GM12874 (cell line): ENCODE results near the gene CAMK2A.

ENCODE experiments used
- CTCF ChIP-seq: IDR thresholded peaks from 2 replicates; pipeline ENCODE4 v1.5.1; 2011; ENCODE audit warnings: low read depth, mild to moderate bottlenecking, control low read depth, low read length, moderate library complexity; ENCODE audit not compliant: insufficient read depth

Gene CAMK2A

GRCh38 chr5:150241298-150242160 lies 48.0 kb downstream of the CAMK2A start:
- no peak for TF ChIP-seq CTCF

- TF ChIP-seq CTCF, result no peak
These were observed 49.8 kb downstream of the CAMK2A start for GRCh38 chr5:150239794-150240122.

GRCh38 chr5:150239099-150239793 lies 50.3 kb downstream of the CAMK2A start:
- no peak for TF ChIP-seq CTCF

GRCh38 chr5:150238646-150239045 lies 50.9 kb downstream of the CAMK2A start:
- TF ChIP-seq CTCF, result no peak

- TF ChIP-seq CTCF, result no peak
These were observed 52.4 kb downstream of the CAMK2A start for GRCh38 chr5:150236981-150237754.

DNA sequence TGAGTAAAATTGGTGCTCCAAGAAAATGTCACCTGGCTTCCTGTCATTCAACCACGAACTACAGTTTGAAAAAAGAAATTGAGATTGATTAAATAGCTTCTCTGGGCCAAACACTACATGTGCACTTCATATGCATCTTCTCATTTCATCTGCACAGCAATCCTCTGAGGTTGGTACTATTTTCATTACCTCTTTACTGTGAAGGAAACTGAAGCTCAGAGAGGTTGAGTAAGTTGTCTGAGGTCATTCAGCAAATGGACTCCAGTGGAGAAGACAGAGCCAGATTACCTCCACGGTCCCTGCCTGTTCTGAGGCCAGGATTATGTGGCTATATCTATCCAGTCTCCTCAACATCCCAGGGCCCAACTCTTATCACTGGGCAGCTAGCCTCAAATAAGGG lies 53.3 kb downstream of the CAMK2A start:
- no peak for TF ChIP-seq CTCF

GRCh38 chr5:150235500-150235854 lies 54.1 kb downstream of the CAMK2A start:
- no peak for TF ChIP-seq CTCF
